WI38 (cell line): ENCODE data around the gene DNASE1.
A peak's percentile ranks its signal among the peaks of the same experiment; 100 is the strongest.

Experiments used
- H3K4me3 ChIP-seq: 2 replicates; pipeline ENCODE4 v1.5.1; 2011; ENCODE audit warnings: low read depth, mild to moderate bottlenecking, control low read depth, low read length
- CTCF ChIP-seq: IDR thresholded peaks from 2 replicates; pipeline ENCODE4 v1.5.1; 2012; ENCODE audit warnings: low read depth, mild to moderate bottlenecking, control low read depth, low read length

Gene DNASE1

GRCh38 chr16:3610698-3611145 is 43.8 kb upstream of the DNASE1 start:
- peak overlapping the region; percentile 98 for H3K4me3 ChIP-seq
- TF ChIP-seq CTCF = no peak

- H3K4me3 ChIP-seq = peak within 1 kb of the TSS; percentile 98
- TF ChIP-seq CTCF = no peak
These were observed 43.1 kb upstream of the DNASE1 start, which contains the start of gene SLX4 for GRCh38 chr16:3611146-3611975. Gene SLX4, minus strand, starts transcription at chr16:3611606. Its CDS starts 2,642 bp downstream, at chr16:3608964.

- peak overlapping the region; percentile 98 for H3K4me3 ChIP-seq
- TF ChIP-seq CTCF = no peak
These were observed 41.7 kb upstream of the DNASE1 start for GRCh38 chr16:3612510-3613466.

GRCh38 chr16:3618769-3619141 is 35.7 kb upstream of the DNASE1 start:
- H3K4me3 ChIP-seq = no peak overlapping the region
- TF ChIP-seq CTCF = no peak

- no peak for TF ChIP-seq CTCF
- H3K4me3 ChIP-seq = no peak overlapping the region
These were observed 30.8 kb upstream of the DNASE1 start for GRCh38 chr16:3623642-3624041.

- H3K4me3 ChIP-seq = no peak overlapping the region
- TF ChIP-seq CTCF = no peak
These were observed 29.2 kb upstream of the DNASE1 start for GRCh38 chr16:3625331-3625730.
